GM19240 (cell line): ENCODE measurements around the gene THAP2.
"Not testable (repeated sequence)": the region's sequence is repeated elsewhere in the genome, so short reads cannot be mapped to it uniquely, and the experiment has no call there.

ENCODE experiments used
- DNase-seq: peaks from one replicate; pipeline ENCODE4 v3.0.0; 2011; ENCODE audit warnings: low spot score; ENCODE audit not compliant: insufficient read length

Gene THAP2

GRCh38 chr12:71702181-71702580 lies 38.1 kb downstream of the THAP2 start:
- not testable (repeated sequence) for DNase-seq

DNA sequence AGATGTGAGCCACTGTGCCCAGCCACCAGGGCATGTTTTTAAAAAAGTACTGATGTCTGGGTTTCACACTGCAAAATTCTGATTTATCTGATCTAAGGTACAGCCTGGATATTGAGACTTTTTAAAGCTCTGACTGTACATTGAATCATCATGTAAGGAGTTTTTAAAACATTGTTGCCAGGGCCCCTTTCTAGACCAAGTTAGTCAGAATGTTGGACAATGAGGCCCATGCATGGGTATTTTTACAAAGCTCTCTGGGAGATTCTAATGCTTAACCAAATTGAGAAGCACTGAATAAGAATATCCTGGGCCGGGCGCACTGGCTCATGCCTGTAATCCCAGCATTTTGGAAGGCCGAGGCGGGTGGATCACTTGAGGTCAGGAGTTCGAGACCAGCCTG lies 38.5 kb downstream of the THAP2 start:
- no peak for DNase-seq

- no peak for DNase-seq
Observed at GRCh38 chr12:71703206-71703605, 39.1 kb downstream of the THAP2 start.

DNA sequence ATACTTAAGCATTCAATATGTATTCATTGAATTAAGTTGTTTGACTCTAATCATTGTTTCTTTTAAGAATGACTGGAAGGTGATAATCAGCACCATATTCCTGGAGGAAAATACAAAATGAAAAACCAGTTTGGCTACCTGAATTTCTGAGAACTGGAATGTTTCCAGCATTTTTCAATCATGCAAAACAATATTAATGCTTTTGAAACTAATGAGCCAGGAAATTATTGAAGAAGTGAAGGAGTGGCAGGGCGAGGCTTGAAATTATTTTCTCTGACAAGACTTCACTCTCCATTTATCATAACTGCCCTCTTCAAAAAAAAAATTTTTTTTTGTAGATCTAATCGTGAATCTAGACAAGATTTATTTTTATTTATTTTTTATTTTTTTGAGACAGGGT lies 40.8 kb downstream of the THAP2 start:
- DNase-seq, result no peak

DNA sequence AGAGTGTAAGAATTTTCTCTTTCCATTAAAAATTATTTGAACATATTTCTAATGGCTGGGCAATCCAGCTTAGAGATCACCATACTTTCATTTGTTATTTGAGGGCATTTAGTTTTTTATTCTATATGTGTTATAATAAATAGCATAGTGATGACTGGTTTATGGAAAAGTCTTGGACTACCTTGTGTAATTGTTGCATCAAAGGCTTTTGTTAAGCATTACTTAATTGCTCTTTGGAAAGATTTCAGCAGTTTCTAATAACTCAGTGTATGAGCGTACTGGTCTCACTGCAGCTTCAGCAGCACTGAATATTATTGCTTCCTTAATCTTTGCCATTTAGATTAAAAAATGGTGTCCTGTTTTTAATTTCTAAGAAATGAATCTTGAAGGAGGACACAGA lies 44.6 kb downstream of the THAP2 start:
- no peak for DNase-seq

DNA sequence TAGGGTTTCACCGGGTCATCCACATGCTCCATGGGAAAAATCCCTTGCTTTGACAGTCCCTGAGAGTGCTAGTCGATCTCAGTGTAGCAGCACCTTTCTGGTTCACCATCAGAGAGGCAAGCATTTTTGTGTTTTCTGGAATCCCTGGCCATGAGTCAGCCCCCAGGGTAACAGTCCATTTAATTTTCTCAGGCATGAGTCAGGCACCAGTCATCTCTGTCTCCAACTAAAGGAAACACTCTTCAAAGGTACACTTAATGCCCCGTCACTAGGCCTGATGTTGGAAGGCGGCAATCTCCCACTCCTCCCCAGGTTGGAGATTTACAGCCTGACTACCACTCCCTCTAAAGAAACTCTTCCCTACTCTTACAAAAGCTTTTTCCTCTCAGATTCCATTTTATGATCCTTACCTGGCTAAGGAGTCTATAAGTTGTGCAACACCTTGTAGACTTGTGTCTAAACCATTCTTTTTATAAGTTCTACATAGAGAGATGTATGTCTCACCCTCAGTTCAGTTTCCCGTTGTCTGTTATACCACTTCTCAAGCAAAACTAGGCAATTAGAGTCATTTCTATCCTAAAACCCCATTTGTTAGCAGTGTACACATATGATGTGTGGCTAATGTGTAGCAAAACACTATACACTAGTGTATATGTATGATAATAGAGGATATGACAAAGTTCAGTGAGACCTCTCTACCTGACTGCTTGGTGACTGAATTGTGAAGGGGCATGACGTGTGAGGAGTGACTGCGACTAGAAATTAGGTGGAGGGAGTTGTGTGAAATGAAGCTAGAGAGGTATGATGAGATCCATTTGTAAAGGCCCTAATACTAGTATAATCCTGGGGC lies 46.4 kb downstream of the THAP2 start:
- DNase-seq, result no peak

DNA sequence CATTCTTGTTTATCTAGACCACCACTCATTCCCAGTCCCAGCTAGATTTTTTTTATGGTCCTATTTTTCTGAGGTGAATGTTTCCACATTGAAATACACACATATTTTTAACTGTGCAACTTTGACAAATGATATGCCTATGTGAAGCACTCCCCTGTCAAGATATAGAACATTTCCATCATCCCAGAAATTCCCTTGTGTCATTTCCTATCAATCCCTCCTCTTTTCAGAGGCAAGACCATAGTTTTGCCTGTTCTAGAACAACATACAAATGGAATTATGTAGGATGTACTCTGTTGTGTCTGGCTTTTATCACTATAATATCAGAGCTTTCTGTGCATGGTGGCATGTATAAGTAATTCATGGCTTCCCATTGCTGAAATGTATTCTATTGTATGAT lies 54.5 kb downstream of the THAP2 start:
- DNase-seq, result no peak

- no peak for DNase-seq
Observed at GRCh38 chr12:71719647-71720370, 55.7 kb downstream of the THAP2 start.

- DNase-seq, result no peak
Observed at GRCh38 chr12:71721783-71722505, 57.8 kb downstream of the THAP2 start.

DNA sequence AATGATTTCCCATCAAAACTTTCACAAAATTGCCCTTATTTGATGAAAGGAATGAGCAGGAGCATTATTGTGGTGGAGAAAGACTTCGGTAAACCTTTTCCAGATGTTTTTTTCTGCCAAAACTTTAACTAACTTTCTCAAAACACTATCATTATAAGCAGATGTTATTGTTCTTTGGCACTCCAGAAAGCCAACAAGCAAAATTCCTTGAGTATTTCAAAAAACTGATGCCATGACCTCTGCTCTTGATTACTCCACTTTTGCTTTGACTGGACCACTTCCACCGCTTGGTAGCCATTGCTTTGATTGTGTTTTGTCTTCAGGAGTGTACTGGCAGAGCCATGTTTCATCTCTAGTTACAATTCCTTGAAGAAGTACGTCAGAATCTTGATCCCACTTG lies 60.9 kb downstream of the THAP2 start:
- DNase-seq, result no peak

DNA sequence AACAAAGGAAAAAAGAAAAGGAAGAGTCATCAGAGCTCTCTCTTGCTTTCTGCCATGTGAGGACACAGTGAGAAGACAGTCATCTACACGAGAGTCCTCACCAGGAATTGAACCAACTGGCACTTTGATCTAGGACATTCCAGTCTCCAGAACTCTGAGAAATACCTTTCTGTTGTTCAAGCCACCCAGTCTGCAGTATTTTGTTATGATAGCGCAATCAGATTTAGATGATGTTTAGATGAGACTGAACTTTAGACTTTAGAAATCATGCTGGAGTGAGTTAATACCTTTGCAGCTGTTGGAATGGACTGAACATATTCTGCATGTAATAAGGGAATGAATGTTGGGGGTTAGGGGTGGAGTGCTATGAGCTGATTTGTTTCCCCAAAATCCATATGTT lies 62.4 kb downstream of the THAP2 start:
- DNase-seq, result no peak

GRCh38 chr12:71727958-71728357 lies 63.9 kb downstream of the THAP2 start:
- no peak for DNase-seq
